NCI-H345 treated with DMSO at 0.1 percent for 48 hours (cell line): Measurements from ENCODE around the gene PLD6.
"Not testable (repeated sequence)": the region's sequence is repeated elsewhere in the genome, so short reads cannot be mapped to it uniquely, and the experiment has no call there.

Experiments
- DNase-seq: peaks from one replicate; lab custom pipeline; 2025; ENCODE audit not compliant: unreplicated experiment; lab: John Stamatoyannopoulos, UW

The PLD6 gene, protein sequence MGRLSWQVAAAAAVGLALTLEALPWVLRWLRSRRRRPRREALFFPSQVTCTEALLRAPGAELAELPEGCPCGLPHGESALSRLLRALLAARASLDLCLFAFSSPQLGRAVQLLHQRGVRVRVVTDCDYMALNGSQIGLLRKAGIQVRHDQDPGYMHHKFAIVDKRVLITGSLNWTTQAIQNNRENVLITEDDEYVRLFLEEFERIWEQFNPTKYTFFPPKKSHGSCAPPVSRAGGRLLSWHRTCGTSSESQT

DNA sequence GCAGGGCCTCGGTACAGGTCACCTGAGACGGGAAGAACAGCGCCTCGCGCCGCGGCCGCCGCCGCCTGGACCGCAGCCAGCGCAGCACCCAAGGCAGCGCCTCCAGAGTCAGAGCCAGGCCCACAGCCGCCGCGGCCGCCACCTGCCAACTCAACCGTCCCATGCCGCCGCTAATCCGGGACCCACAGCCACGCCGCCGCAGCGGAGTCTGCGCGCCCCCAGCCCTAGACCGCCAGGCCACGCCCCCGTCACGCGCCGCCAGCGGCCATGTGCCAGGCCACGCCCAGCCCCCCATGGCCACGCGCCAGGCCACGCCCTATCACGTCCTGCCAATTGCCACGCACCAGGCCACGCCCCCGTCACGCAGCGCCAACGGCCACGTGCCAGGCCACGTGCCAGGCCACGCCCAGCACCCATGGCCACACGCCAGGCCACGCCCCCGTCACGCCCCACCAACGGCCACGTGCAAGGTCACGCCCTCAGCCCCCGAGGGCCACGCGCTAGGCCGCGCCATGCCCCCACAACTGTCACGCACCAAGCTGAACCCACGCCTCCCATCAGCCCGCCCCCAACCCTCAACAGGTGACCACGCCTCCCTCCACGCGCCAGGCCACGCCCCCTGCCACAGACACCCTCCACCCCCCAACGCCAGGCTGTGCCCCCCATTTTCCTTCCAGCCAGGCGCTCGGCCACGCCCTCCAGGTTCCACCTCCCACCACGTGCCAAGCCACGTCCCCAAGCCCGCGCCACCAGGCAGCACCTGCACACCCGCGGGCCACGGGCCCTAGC lies at the start of gene PLD6:
PLD6 (minus strand) TSS at position 210 of the 789 bp plus-strand sequence; CDS start at position 163, 47 bp downstream.
- DNase-seq: peak; percentile 56

GRCh38 chr17:17255689-17256088 lies 49.6 kb upstream of the PLD6 start:
- not testable (repeated sequence) for DNase-seq

DNA sequence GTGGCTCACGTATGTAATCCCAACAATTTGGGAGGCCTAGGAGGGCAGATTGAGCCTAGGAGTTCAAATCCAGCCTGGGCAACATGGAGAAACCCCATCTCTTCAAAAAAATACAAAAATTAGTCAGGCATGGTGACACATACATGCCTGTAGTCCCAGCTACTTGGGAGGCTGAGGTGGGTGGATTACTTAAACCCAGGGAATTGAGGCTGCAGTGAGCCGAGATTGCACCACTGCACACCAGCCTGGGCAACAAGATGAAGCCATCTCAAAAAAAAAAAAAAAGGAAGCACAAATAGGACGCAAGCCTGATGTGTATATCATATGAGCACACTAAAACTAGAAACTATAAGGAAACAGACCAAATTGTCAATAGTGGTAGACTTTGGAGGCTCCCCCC lies 47.9 kb upstream of the PLD6 start:
- no peak for DNase-seq

DNA sequence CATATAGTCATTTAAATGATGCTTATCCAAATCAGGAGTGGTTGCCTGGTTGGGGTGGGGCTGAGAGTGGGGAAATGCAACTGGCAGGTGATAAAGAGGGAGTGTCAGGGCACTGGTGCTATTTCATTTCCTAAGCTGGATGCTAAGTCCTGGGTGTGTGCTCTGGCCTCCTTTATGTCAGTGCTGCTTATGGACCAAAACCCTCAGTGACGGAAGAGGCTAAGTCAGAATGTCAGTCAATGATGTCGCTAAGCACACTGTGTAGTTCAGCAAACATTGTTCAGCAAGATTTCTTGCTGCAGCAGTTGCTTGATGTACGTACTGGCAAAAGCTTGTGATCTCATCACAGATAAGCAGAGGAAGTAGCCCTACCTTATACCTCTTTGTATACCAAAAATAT lies 47.3 kb upstream of the PLD6 start:
- DNase-seq: no peak

GRCh38 chr17:17252149-17252661 lies 46.1 kb upstream of the PLD6 start:
- DNase-seq: no peak

DNA sequence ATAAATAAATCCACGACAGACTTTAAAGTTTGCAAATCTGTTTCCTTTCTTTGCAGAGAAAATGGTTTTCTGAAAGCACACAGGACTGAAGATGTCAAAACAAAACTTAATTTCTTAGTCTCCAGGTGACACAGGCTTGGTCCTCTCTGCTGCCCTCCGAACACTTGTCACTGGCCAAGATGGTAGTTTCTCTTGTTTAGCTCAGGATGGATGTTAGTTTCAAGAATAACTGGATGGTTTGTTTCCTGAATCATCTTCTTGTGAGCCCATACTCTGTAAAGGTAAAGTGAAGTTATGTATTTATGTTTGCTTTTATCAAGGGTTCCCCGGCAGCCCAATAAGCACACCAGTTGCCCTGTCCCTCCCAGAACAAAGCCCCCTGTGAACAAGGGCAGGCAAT lies 40.7 kb upstream of the PLD6 start:
- DNase-seq: no peak

- no peak for DNase-seq
Measured at GRCh38 chr17:17243163-17243562, 37.0 kb upstream of the PLD6 start.

DNA sequence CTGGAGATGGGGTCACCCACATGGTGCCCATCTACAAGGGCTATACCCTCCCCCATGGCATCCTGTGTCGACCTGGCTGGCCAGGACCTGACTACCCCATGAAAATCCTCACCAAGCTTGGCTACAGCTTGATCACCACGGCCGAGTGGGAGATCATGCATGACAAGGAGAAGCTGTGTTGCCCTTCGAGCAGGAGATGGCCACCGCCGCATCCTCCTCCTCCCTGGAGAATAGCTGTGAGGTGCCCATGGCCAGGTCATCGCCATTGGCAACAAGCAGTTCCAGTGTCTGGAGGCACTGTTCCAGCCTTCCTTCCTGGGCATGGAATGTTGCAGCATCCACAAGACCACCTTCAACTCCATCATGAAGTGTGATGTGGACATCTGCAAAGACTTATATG lies 36.1 kb upstream of the PLD6 start:
- DNase-seq: no peak

DNA sequence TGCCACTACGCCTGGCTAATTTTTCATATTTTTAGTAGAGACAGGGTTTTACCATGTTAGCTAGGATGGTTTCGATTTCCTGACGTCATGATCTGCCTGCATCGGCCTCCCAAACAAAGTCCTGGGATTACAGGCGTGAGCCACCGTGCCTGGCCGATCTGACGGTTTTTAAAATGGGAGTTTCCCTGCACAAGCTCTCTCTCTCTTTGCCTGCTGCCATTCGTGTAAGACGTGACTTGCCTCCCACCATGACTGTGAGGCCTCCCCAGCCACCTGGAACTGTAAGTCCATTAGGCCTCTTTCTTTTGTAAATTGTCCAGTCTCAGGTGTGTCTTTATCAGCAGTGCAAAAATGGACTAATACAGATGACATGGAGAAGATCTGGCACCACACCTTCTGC lies 35.5 kb upstream of the PLD6 start:
- no peak for DNase-seq

- no peak for DNase-seq
Measured at GRCh38 chr17:17239832-17240231, 33.7 kb upstream of the PLD6 start.

DNA sequence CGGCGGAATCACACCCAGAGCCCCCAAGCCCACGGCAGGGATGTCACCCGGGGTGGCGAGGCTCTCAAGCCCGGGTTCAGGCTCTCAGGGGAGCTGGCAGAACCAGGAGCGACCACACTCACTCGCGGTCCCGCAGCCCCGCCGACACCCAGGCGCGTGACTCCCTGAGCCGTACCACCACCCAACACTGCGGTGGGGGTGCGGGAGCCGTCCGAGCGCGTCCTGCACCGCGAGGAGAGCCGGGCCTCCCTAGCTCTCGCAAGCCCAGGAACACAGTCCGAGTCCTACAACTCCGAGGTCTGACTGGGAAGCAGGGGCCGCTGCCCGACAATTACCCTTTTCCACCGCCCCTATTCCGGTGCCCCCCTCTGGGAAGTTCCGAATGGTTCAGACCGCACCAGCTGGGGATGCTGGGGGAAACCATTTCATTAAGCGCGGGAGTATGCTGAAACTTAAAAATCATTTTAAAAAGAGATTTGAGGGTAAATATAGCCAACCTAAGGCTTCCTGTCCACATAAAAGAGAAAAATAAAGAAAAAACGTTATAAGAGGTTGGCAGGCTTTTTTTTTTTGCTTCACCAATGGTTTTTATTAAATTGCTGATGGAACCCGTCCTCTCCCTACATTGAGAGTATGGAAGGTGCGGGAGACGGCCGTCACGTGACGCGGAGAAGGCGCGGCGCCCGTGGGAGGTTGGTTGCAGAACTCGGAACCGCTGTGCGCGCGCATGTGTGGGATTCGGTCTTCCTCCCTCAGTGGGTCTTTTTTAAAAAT lies 31.1 kb upstream of the PLD6 start, which contains the start of gene FLCN:
FLCN (minus strand) TSS at position 143 of the 774 bp plus-strand sequence. CDS start 9,031 bp downstream, outside the sequence.
- peak; percentile 70 for DNase-seq

GRCh38 chr17:17236295-17237025 lies 30.3 kb upstream of the PLD6 start:
- no peak for DNase-seq

DNA sequence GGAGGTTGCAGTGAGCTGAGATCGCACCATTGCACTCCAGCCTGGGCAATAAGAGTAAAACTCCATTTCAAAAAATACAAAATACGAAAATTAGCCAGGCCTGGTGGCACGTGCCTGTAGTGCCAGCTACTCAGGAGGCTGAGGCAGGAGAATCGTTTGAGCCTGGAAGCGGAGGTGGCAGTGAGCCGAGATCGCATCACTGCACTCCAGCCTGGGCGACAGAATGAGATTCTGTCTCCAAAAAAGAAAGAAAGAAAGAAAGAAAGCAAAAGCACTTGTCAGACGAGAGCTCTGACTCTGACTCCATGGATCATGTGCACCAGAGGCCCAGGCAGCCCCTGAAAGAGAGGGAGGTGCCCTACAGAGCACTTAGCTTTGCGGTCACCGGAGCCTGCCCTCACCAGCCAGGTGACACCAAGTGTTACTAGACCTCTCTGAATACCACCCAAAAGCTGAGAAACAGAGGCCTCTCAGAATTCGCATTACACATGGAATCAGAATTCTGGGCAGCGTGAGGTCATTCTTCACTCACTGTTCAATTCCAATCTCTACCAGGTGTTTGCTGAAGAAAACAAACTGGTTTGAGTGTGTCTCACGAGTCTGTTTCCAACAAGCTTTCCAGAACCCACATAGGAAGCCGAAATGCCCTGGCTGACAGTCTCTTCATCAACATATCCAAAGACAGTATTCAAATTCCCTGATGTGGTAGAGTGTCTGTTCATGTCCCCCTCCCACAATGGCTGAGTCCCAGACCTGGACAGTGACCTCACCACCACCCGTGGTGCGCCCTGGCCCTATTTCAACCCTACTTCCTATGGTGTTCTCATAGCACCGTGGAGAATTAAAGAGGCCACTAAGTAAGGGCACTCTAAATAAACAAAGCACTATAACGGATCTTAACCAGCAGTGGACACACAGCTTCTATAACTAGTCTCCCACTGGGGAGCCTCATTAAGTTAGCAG lies 29.4 kb upstream of the PLD6 start:
- no peak for DNase-seq

DNA sequence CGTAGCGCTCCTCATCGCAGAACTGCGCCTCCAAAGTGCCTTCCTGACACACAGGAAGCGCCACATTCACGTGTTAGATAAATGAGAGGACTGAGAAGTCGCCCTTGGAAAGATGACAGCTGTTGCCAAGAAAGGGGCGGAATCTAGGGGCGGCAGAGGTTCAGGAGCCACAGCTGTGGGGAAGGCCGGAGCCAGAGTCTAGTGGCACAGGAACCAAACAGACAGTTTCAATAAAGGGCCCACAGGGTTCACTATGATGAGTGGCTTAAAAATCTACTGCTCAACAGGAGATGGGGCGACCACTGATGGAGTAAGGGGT lies 26.1 kb upstream of the PLD6 start:
- no peak for DNase-seq

GRCh38 chr17:17231621-17232302 lies 25.6 kb upstream of the PLD6 start:
- DNase-seq: no peak

DNA sequence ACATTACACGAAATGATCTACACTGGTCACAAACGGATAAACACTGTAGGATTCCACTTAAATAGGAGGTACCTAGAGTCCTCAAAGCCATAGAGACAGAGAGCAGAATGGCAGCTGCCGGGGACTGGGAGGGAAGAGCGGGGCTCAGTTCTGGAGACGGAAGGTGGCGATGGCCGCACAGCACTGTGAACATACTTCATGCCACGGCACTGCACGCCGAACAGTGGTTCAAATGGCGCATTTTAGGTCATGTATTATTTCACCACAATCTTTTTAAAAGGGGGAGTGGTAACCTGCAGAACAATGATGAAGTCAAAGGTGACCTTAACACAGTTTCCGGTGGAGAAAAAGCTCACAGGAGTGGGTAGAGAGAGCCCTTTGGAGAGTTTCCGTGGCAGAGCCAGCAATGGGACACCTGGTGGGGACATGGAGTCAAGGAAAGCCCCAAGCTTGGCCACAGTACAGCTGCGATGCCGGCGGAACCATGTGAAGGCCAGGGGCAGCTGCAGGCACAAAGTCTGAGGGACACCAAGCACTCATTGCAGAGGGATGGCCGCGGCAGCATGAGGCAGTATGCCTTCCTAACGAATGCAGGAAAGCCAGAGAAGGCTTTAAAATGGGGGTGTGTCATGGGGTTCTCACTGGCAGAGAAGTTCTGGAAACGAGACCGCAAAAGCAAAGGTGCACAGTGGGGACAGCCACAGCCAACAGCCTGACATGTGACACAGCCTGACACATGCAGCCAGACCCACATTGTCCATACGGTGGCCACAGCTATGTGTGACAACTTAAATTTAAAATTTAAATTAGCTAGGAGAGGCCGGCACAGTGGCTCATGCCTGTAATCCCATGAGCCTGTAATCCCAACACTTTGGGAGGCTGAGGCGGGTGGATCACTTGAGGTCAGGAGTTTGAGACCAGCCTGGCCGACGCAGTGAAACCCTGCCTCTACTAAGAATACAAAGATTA lies 23.6 kb upstream of the PLD6 start:
- DNase-seq: no peak

DNA sequence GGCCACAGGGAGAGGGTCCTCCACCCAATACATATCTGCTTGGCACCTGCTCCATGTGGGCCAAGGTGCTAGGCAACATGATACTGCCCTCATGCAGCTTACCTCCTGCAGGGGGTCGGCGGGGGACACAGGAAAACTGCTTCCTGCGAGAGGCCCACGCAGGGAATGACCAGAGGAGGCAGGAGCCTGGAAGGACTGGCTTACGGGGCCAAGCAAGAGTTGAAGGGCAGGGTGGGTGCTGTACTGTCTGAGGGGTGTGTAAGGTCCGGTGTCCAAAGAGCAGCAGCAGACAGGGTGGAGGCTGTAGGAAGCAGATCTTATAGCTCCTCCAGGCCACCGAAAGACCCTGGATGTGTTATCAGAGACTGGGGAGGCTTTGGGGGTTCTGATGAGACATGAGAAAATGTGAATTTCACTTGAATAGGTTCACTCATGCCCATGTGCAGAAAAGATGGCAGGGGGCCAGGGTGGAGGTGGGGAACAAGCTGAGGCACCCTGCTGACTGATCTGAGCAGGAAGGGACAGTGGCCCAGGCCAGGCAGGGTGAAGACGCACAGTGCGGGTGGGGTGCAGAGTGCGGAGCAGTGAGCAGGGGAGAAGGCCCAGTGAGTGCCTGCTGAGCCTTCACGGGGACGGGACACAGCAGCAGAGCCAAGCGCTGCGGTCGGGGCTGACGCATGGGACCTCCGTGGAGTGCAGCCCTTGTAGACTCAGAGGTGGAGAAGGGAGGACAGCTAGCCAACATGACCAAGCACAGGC lies 22.6 kb upstream of the PLD6 start:
- no peak for DNase-seq
